ENCODE measurements around the gene PAX7.
"Not testable (repeated sequence)": the region's sequence is repeated elsewhere in the genome, so short reads cannot be mapped to it uniquely, and the experiment has no call there.

PAX7 gene

GRCh38 chr1:18684303-18684702 lies 53.7 kb downstream of the PAX7 start:
- Mint-ChIP-seq H3K36me3 (ENCODE audit: low read depth) (no peaks in the 10 kb centered on the region), H3K4me1 (ENCODE audit: low read depth) (no peaks in the 10 kb centered on the region), H3K4me3 (no peak overlapping the region), H3K27ac (no peak overlapping the region), H3K9me3 (no peaks in the 10 kb centered on the region), H3K27me3 (peaks cover 26% of the 10 kb centered on the region)
- DNase-seq: no peak

- Mint-ChIP-seq H3K27ac (no peak overlapping the region), H3K27me3 (peaks cover 24% of the 10 kb centered on the region), H3K36me3 (ENCODE audit: low read depth) (no peaks in the 10 kb centered on the region), H3K9me3 (no peaks in the 10 kb centered on the region), H3K4me1 (ENCODE audit: low read depth) (no peaks in the 10 kb centered on the region), H3K4me3 (no peak overlapping the region)
- DNase-seq: no peak
Observed at GRCh38 chr1:18686540-18686939, 55.9 kb downstream of the PAX7 start.

- Mint-ChIP-seq H3K4me1 (ENCODE audit: low read depth) (no peaks in the 10 kb centered on the region), H3K27ac (no peak overlapping the region)
Observed at GRCh38 chr1:18687273-18687672, 56.6 kb downstream of the PAX7 start.

GRCh38 chr1:18691648-18692047 lies 61.0 kb downstream of the PAX7 start:
- no peaks in the 10 kb centered on the region for H3K36me3 Mint-ChIP-seq (ENCODE audit: low read depth)
- no peak overlapping the region for H3K4me3 Mint-ChIP-seq
- H3K9me3 Mint-ChIP-seq: no peaks in the 10 kb centered on the region
- no peak overlapping the region for H3K27ac Mint-ChIP-seq
- no peaks in the 10 kb centered on the region for H3K4me1 Mint-ChIP-seq (ENCODE audit: low read depth)
- no peak for DNase-seq
- peaks cover 48% of the 10 kb centered on the region for H3K27me3 Mint-ChIP-seq

More at GRCh38 chr1:18687273-18687672, 56.6 kb downstream of the PAX7 start:
- Mint-ChIP-seq H3K27me3 (peaks cover 31% of the 10 kb centered on the region), H3K4me3 (no peak overlapping the region), H3K9me3 (no peaks in the 10 kb centered on the region), H3K36me3 (ENCODE audit: low read depth) (no peaks in the 10 kb centered on the region)
- no peak for DNase-seq

GRCh38 chr1:18693256-18694098 lies 62.8 kb downstream of the PAX7 start:
- H3K27me3 Mint-ChIP-seq: peaks cover 56% of the 10 kb centered on the region
- H3K4me1 Mint-ChIP-seq (ENCODE audit: low read depth): no peaks in the 10 kb centered on the region
- H3K9me3 Mint-ChIP-seq: no peaks in the 10 kb centered on the region
- DNase-seq: no peak
- H3K4me3 Mint-ChIP-seq: no peak overlapping the region
- no peak overlapping the region for H3K27ac Mint-ChIP-seq
- no peaks in the 10 kb centered on the region for H3K36me3 Mint-ChIP-seq (ENCODE audit: low read depth)

- H3K4me3 Mint-ChIP-seq; H3K4me1 Mint-ChIP-seq (ENCODE audit: low read depth); H3K9me3 Mint-ChIP-seq; DNase-seq; H3K27ac Mint-ChIP-seq; H3K36me3 Mint-ChIP-seq (ENCODE audit: low read depth): not testable (repeated sequence)
- peaks cover 59% of the 10 kb centered on the region for H3K27me3 Mint-ChIP-seq
Observed at GRCh38 chr1:18694289-18694688, 63.6 kb downstream of the PAX7 start.

GRCh38 chr1:18697541-18697940 lies 66.9 kb downstream of the PAX7 start:
- Mint-ChIP-seq H3K4me1 (ENCODE audit: low read depth) (no peaks in the 10 kb centered on the region), H3K4me3 (no peak overlapping the region), H3K27me3 (peaks cover 54% of the 10 kb centered on the region), H3K27ac (no peak overlapping the region), H3K9me3 (no peaks in the 10 kb centered on the region), H3K36me3 (ENCODE audit: low read depth) (no peaks in the 10 kb centered on the region)
- no peak for DNase-seq

GRCh38 chr1:18700530-18700929 lies 69.9 kb downstream of the PAX7 start:
- Mint-ChIP-seq H3K27me3 (peaks cover 48% of the 10 kb centered on the region), H3K36me3 (ENCODE audit: low read depth) (no peaks in the 10 kb centered on the region), H3K4me1 (ENCODE audit: low read depth) (no peaks in the 10 kb centered on the region), H3K9me3 (no peaks in the 10 kb centered on the region), H3K27ac (no peak overlapping the region), H3K4me3 (no peak overlapping the region)
- DNase-seq: no peak

- Mint-ChIP-seq H3K4me3 (no peak overlapping the region), H3K36me3 (ENCODE audit: low read depth) (no peaks in the 10 kb centered on the region), H3K9me3 (no peaks in the 10 kb centered on the region), H3K4me1 (ENCODE audit: low read depth) (no peaks in the 10 kb centered on the region), H3K27me3 (peaks cover 51% of the 10 kb centered on the region), H3K27ac (no peak overlapping the region)
- DNase-seq: no peak
Observed at GRCh38 chr1:18701183-18701582, 70.5 kb downstream of the PAX7 start.

- Mint-ChIP-seq H3K4me1 (ENCODE audit: low read depth) (no peaks in the 10 kb centered on the region), H3K27me3 (peaks cover 42% of the 10 kb centered on the region), H3K36me3 (ENCODE audit: low read depth) (no peaks in the 10 kb centered on the region), H3K27ac (no peak overlapping the region), H3K4me3 (no peak overlapping the region), H3K9me3 (no peaks in the 10 kb centered on the region)
- DNase-seq: no peak
Observed at GRCh38 chr1:18703041-18703621, 72.5 kb downstream of the PAX7 start.

- peaks cover 50% of the 10 kb centered on the region for H3K27me3 Mint-ChIP-seq
- H3K27ac Mint-ChIP-seq: no peak overlapping the region
- no peaks in the 10 kb centered on the region for H3K4me1 Mint-ChIP-seq (ENCODE audit: low read depth)
- no peaks in the 10 kb centered on the region for H3K9me3 Mint-ChIP-seq
- no peak for DNase-seq
- H3K36me3 Mint-ChIP-seq (ENCODE audit: low read depth): no peaks in the 10 kb centered on the region
- no peak overlapping the region for H3K4me3 Mint-ChIP-seq
Observed at GRCh38 chr1:18705811-18706210, 75.2 kb downstream of the PAX7 start.

GRCh38 chr1:18707696-18708257 lies 77.1 kb downstream of the PAX7 start:
- H3K4me3 Mint-ChIP-seq: no peak overlapping the region
- H3K36me3 Mint-ChIP-seq (ENCODE audit: low read depth): no peaks in the 10 kb centered on the region
- DNase-seq: no peak
- H3K9me3 Mint-ChIP-seq: no peaks in the 10 kb centered on the region
- peaks cover 57% of the 10 kb centered on the region for H3K27me3 Mint-ChIP-seq
- no peak overlapping the region for H3K27ac Mint-ChIP-seq
- H3K4me1 Mint-ChIP-seq (ENCODE audit: low read depth): no peaks in the 10 kb centered on the region

- Mint-ChIP-seq H3K4me1 (ENCODE audit: low read depth) (no peaks in the 10 kb centered on the region), H3K27ac (no peak overlapping the region), H3K9me3 (no peaks in the 10 kb centered on the region), H3K27me3 (peaks cover 57% of the 10 kb centered on the region), H3K36me3 (ENCODE audit: low read depth) (no peaks in the 10 kb centered on the region), H3K4me3 (no peak overlapping the region)
- no peak for DNase-seq
Observed at GRCh38 chr1:18710002-18710401, 79.4 kb downstream of the PAX7 start.

- Mint-ChIP-seq H3K4me1 (ENCODE audit: low read depth) (no peaks in the 10 kb centered on the region), H3K36me3 (ENCODE audit: low read depth) (no peaks in the 10 kb centered on the region), H3K4me3 (no peak overlapping the region), H3K27me3 (peaks cover 57% of the 10 kb centered on the region), H3K9me3 (no peaks in the 10 kb centered on the region), H3K27ac (no peak overlapping the region)
- DNase-seq: no peak
Observed at GRCh38 chr1:18711003-18711402, 80.4 kb downstream of the PAX7 start.

- H3K27ac Mint-ChIP-seq: no peak overlapping the region
- H3K4me1 Mint-ChIP-seq (ENCODE audit: low read depth): peaks cover 3% of the 10 kb centered on the region
- H3K9me3 Mint-ChIP-seq: no peaks in the 10 kb centered on the region
- peaks cover 58% of the 10 kb centered on the region for H3K27me3 Mint-ChIP-seq
- H3K4me3 Mint-ChIP-seq: no peak overlapping the region
- no peaks in the 10 kb centered on the region for H3K36me3 Mint-ChIP-seq (ENCODE audit: low read depth)
- no peak for DNase-seq
Observed at GRCh38 chr1:18711536-18712251, 81.0 kb downstream of the PAX7 start.

Data from activated T-cell treated with anti-CD3 and anti-CD28 coated beads, Interleukin-2, amount 50 U/mL, for 24 hours (primary cell).